Neural progenitor cell (in vitro differentiated cells): ENCODE data around the gene MAB21L1. TPM values are rescaled to one million over a fixed set of nuclear protein-coding genes. Genes with fewer than 3 reads are reported as not detected.
A peak's percentile ranks its signal among the peaks of the same experiment; 100 is the strongest.

Source experiments
- DNase-seq: peaks from one replicate; pipeline ENCODE4 v3.0.0-alpha.2; 2016; ENCODE audit warnings: low spot score
- H2AFZ ChIP-seq: fragments of 200-600 bp; sonication (generic); replicated peaks from 2 replicates; pipeline ENCODE4 v1.6.1; 2016; ENCODE audit warnings: antibody characterized with exemption
- H3F3A ChIP-seq: fragments of 200-600 bp; sonication (generic); 2 replicates; pipeline ENCODE4 v1.6.1; 2016; ENCODE audit warnings: antibody characterized with exemption, low read depth
- H3K27ac ChIP-seq: fragments of 200-600 bp; sonication (generic); 2 replicates; pipeline ENCODE4 v1.5.1; 2016; ENCODE audit warnings: mild to moderate bottlenecking
- H3K27me3 ChIP-seq: fragments of 200-600 bp; sonication (generic); 2 replicates; pipeline ENCODE4 v1.6.1; 2016; ENCODE audit warnings: mild to moderate bottlenecking, moderate library complexity
- H3K36me3 ChIP-seq: fragments of 200-600 bp; sonication (generic); 2 replicates; pipeline ENCODE4 v1.5.1; 2016
- H3K4me1 ChIP-seq: fragments of 200-600 bp; sonication (generic); 2 replicates; pipeline ENCODE4 v1.6.1; 2016; ENCODE audit warnings: mixed run types
- H3K4me2 ChIP-seq: fragments of 200-600 bp; sonication (generic); 2 replicates; pipeline ENCODE4 v1.6.1; 2016
- H3K4me3 ChIP-seq: fragments of 200-600 bp; sonication (generic); 2 replicates; pipeline ENCODE4 v1.5.1; 2016
- H3K79me2 ChIP-seq: fragments of 200-600 bp; sonication (generic); 2 replicates; pipeline ENCODE4 v1.6.1; 2016; ENCODE audit warnings: low read depth
- H3K9ac ChIP-seq: fragments of 200-600 bp; sonication (generic); 2 replicates; pipeline ENCODE4 v1.6.1; 2016
- H3K9me3 ChIP-seq: fragments of 200-600 bp; sonication (generic); 2 replicates; pipeline ENCODE4 v1.5.1; 2016; ENCODE audit warnings: low read depth
- H4K20me1 ChIP-seq: fragments of 200-600 bp; sonication (generic); 2 replicates; pipeline ENCODE4 v1.6.1; 2016; ENCODE audit warnings: low read depth
- H3K27ac Mint-ChIP-seq: 3 replicates; pipeline ENCODE4 v1.8.0; 2021; ENCODE audit warnings: mixed read lengths
- H3K27me3 Mint-ChIP-seq: 2 replicates; pipeline ENCODE4 v1.8.0; 2022; ENCODE audit warnings: low read depth, mild to moderate bottlenecking, inconsistent platforms, moderate library complexity, mixed read lengths; ENCODE audit not compliant: insufficient read depth
- H3K36me3 Mint-ChIP-seq: 3 replicates; pipeline ENCODE4 v1.8.0; 2021; ENCODE audit warnings: mixed read lengths
- H3K4me1 Mint-ChIP-seq: 3 replicates; pipeline ENCODE4 v1.8.0; 2021; ENCODE audit warnings: mixed read lengths
- H3K4me3 Mint-ChIP-seq: 3 replicates; pipeline ENCODE4 v1.8.0; 2021; ENCODE audit warnings: mild to moderate bottlenecking, moderate library complexity, mixed read lengths
- H3K9me3 Mint-ChIP-seq: 3 replicates; pipeline ENCODE4 v1.8.0; 2020; ENCODE audit warnings: mixed read lengths
- EZH2 ChIP-seq: fragments of 200-600 bp; sonication (generic); IDR thresholded peaks from 2 replicates; pipeline ENCODE4 v1.6.1; 2017; ENCODE audit warnings: antibody characterized with exemption, mild to moderate bottlenecking, moderate library complexity
- EZH2phosphoT487 ChIP-seq: fragments of 200-600 bp; sonication (generic); IDR thresholded peaks from 2 replicates; pipeline ENCODE4 v1.6.1; 2017; ENCODE audit warnings: antibody characterized with exemption
- total RNA-seq: library from RNA; depleted of rRNA; stranded (reverse); fragments of >200 nt; gene quantifications from 2 replicates; pipeline ENCODE4 v1.2.3, GENCODE V29; 2015; ENCODE audit warnings: low replicate concordance
- TF ChIP-seq, protein P1 (sequence below): fragments of 200-600 bp; sonication (generic); IDR thresholded peaks from 2 replicates; pipeline ENCODE4 v1.5.1; 2017; ENCODE audit warnings: antibody characterized with exemption, mild to moderate bottlenecking

Gene MAB21L1
- total RNA-seq, 1 donor from 2014 or later, result not detected

DNA sequence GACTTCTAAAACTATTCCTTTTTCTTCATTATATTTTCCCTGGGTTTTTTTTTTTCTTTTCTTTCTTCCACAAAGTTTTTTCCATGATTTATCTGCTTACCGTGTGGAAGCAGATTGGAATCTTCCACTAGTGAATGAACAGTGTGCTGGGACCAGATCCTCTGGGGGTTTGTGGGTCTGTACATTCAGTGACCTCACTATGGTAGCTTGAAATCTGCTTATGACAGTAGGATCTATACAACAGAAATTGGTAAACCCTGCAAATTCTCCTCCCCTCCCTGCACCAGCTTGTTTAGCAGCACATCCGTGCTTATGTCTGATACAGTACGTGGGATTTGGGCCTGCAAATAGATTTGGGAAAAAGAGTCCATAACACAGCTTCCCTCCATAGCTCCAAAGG, 26.0 kb upstream of the MAB21L1 start:
- Mint-ChIP-seq H3K4me1 (peaks cover 39% of the 10 kb centered on the region), H3K36me3 (no peaks in the 10 kb centered on the region), H3K27me3 (no peaks in the 10 kb centered on the region), H3K9me3 (no peaks in the 10 kb centered on the region), H3K4me3 (no peak overlapping the region), H3K27ac (no peak overlapping the region)
- Histone ChIP-seq H4K20me1 (peaks cover 35% of the 10 kb centered on the region), H3K4me2 (no peak overlapping the region), H3K4me1 (peaks cover 41% of the 10 kb centered on the region), H3K36me3 (no peaks in the 10 kb centered on the region), H3F3A (peaks cover 25% of the 10 kb centered on the region), H3K79me2 (no peaks in the 10 kb centered on the region), H3K4me3 (no peak overlapping the region), H3K27me3 (no peaks in the 10 kb centered on the region), H2AFZ (no peak overlapping the region), H3K9me3 (no peaks in the 10 kb centered on the region), H3K9ac (no peak overlapping the region), H3K27ac (no peak overlapping the region)
- no peak for TF ChIP-seq EZH2phosphoT487
- no peak for DNase-seq

- Histone ChIP-seq H3K27ac (no peak overlapping the region), H3K4me3 (no peak overlapping the region), H3K9ac (no peak overlapping the region), H3F3A (peaks cover 25% of the 10 kb centered on the region), H3K9me3 (no peaks in the 10 kb centered on the region), H3K27me3 (no peaks in the 10 kb centered on the region), H2AFZ (no peak overlapping the region), H3K4me2 (peak overlapping the region; percentile 51), H3K36me3 (no peaks in the 10 kb centered on the region), H3K4me1 (peaks cover 41% of the 10 kb centered on the region), H3K79me2 (no peaks in the 10 kb centered on the region), H4K20me1 (peaks cover 35% of the 10 kb centered on the region)
- Mint-ChIP-seq H3K4me3 (no peak overlapping the region), H3K4me1 (peaks cover 39% of the 10 kb centered on the region), H3K27me3 (no peaks in the 10 kb centered on the region), H3K9me3 (no peaks in the 10 kb centered on the region), H3K27ac (no peak overlapping the region), H3K36me3 (no peaks in the 10 kb centered on the region)
- no peak for DNase-seq
- TF ChIP-seq EZH2phosphoT487 (no peak), EZH2 (no peak)
- TF ChIP-seq, protein P1, sequence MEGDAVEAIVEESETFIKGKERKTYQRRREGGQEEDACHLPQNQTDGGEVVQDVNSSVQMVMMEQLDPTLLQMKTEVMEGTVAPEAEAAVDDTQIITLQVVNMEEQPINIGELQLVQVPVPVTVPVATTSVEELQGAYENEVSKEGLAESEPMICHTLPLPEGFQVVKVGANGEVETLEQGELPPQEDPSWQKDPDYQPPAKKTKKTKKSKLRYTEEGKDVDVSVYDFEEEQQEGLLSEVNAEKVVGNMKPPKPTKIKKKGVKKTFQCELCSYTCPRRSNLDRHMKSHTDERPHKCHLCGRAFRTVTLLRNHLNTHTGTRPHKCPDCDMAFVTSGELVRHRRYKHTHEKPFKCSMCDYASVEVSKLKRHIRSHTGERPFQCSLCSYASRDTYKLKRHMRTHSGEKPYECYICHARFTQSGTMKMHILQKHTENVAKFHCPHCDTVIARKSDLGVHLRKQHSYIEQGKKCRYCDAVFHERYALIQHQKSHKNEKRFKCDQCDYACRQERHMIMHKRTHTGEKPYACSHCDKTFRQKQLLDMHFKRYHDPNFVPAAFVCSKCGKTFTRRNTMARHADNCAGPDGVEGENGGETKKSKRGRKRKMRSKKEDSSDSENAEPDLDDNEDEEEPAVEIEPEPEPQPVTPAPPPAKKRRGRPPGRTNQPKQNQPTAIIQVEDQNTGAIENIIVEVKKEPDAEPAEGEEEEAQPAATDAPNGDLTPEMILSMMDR, result no peak
Measured at GRCh38 chr13:35501661-35502235, 25.3 kb upstream of the MAB21L1 start.

DNA sequence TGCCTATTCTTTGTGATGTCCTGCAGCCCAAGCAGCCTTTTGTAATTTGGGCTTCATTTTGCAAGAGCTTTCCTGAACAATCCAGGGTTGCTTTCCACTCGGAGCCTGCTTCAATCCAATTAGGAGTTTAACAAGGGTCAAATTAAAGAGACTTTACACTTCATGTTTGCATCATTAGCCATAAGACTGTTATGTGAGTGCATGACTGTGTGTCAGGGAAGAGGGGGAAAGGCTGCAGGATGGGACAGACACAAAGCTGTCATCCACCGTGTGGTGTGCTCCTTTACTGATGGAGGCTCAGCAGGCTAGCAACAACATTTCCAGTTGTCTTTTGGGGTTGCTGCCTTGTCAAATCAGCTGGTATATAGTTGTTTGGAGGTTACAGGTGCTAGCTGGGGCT, 23.7 kb upstream of the MAB21L1 start:
- H3K9me3 Mint-ChIP-seq, result no peaks in the 10 kb centered on the region
- peak overlapping the region; percentile 30 for H3K27ac Mint-ChIP-seq
- Histone ChIP-seq H2AFZ (no peak overlapping the region), H3K27ac (peak overlapping the region; percentile 2), H3K36me3 (no peaks in the 10 kb centered on the region), H3K4me2 (peak overlapping the region; percentile 51), H3K27me3 (no peaks in the 10 kb centered on the region), H3K9me3 (no peaks in the 10 kb centered on the region), H3K4me3 (peak overlapping the region; percentile 10), H3K79me2 (no peaks in the 10 kb centered on the region), H3K9ac (no peak overlapping the region), H4K20me1 (peaks cover 35% of the 10 kb centered on the region), H3K4me1 (peaks cover 41% of the 10 kb centered on the region), H3F3A (peaks cover 25% of the 10 kb centered on the region)
- TF ChIP-seq EZH2, result no peak
- peak; percentile 88 for TF ChIP-seq EZH2phosphoT487
- H3K27me3 Mint-ChIP-seq, result no peaks in the 10 kb centered on the region
- no peaks in the 10 kb centered on the region for H3K36me3 Mint-ChIP-seq
- H3K4me3 Mint-ChIP-seq, result no peak overlapping the region
- peak; percentile 77 for DNase-seq
- peaks cover 39% of the 10 kb centered on the region for H3K4me1 Mint-ChIP-seq

DNA sequence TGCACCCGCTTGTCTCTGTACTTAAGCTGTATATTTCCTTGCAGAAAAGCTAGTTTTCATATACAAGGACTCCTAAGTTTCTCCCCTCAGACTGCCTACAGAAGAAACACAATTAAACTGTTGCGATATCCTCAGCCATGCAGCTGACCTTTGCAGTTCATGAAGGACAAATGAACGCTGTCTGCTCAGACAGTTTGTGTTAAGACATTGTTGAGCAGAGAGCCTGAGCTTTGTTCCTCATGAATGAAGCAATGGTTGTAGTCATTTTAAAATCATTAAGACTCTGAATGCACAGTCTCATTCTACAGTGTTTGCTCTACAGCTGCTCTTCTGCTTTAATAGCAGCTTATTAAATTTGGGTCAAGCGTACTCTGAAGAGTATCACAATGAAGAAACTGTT, 23.2 kb upstream of the MAB21L1 start:
- DNase-seq, result peak; percentile 66
- peak overlapping the region; percentile 2 for H3K27ac ChIP-seq
- H3K4me1 ChIP-seq, result peaks cover 41% of the 10 kb centered on the region
- H3K4me3 ChIP-seq, result peak overlapping the region; percentile 10
- H3K36me3 Mint-ChIP-seq, result no peaks in the 10 kb centered on the region
- H3K27me3 ChIP-seq, result no peaks in the 10 kb centered on the region
- peaks cover 35% of the 10 kb centered on the region for H4K20me1 ChIP-seq
- no peaks in the 10 kb centered on the region for H3K27me3 Mint-ChIP-seq
- no peaks in the 10 kb centered on the region for H3K36me3 ChIP-seq
- peak overlapping the region; percentile 51 for H3K4me2 ChIP-seq
- TF ChIP-seq, protein P1, result no peak
- TF ChIP-seq EZH2, result no peak
- TF ChIP-seq EZH2phosphoT487, result no peak
- no peaks in the 10 kb centered on the region for H3K9me3 Mint-ChIP-seq
- no peaks in the 10 kb centered on the region for H3K9me3 ChIP-seq
- peaks cover 39% of the 10 kb centered on the region for H3K4me1 Mint-ChIP-seq
- H2AFZ ChIP-seq, result no peak overlapping the region
- H3K27ac Mint-ChIP-seq, result peak overlapping the region; percentile 10
- no peaks in the 10 kb centered on the region for H3K79me2 ChIP-seq
- no peak overlapping the region for H3K4me3 Mint-ChIP-seq
- H3F3A ChIP-seq, result peaks cover 25% of the 10 kb centered on the region
- no peak overlapping the region for H3K9ac ChIP-seq
